CD4-positive, CD25-positive, alpha-beta regulatory T cell (primary cell): ENCODE data around the gene MAPT. TPM values are rescaled to one million over a fixed set of nuclear protein-coding genes. Genes with fewer than 3 reads are reported as not detected.

Source experiments
- ATAC-seq, 2 donors: fragments of 150-1000 bp; cut with Tn5 transposase; one replicate each; pipeline ENCODE4 v1.10.0; 2021; ENCODE audit warnings: low read depth in 2 of 2, moderate number of reproducible peaks in 2 of 2, moderate library complexity in 1 of 2
- DNase-seq, 3 donors: peaks; one replicate each; pipeline versions ENCODE4 v3.0.0 to v3.0.0-alpha.2; 2012 to 2022; ENCODE audit warnings: mixed read lengths in 1 of 3
- H3K27ac ChIP-seq: one replicate; pipeline ENCODE4 v1.7.0; 2013; ENCODE audit warnings: mild to moderate bottlenecking, low read length; ENCODE audit not compliant: insufficient read depth, poor library complexity, severe bottlenecking
- H3K27me3 ChIP-seq: one replicate; pipeline ENCODE4 v1.7.0; 2013; ENCODE audit warnings: low read length; ENCODE audit not compliant: control insufficient read depth, insufficient read depth
- H3K36me3 ChIP-seq: one replicate; pipeline ENCODE4 v1.7.0; 2013; ENCODE audit warnings: mild to moderate bottlenecking, low read length, moderate library complexity; ENCODE audit not compliant: control insufficient read depth, insufficient read depth
- H3K4me1 ChIP-seq: 2 replicates; pipeline ENCODE4 v1.7.0; 2013; ENCODE audit warnings: mild to moderate bottlenecking, low read length; ENCODE audit not compliant: insufficient read depth, control insufficient read depth, poor library complexity, severe bottlenecking
- H3K4me3 ChIP-seq: one replicate; pipeline ENCODE4 v1.7.0; 2013; ENCODE audit warnings: low read depth, mild to moderate bottlenecking, low read length, moderate library complexity
- H3K9me3 ChIP-seq, 2 experiments: 1 replicate in 1 of 2; 2 replicates in 1 of 2; pipeline ENCODE4 v1.7.0; 2013; ENCODE audit warnings: low read length in 2 of 2, mild to moderate bottlenecking in 1 of 2, moderate library complexity in 1 of 2; ENCODE audit not compliant: control insufficient read depth in 2 of 2
- H3K27ac Mint-ChIP-seq, 3 donors: one replicate each; pipeline ENCODE4 v1.8.0; 2020 to 2022; ENCODE audit warnings: mild to moderate bottlenecking in 3 of 3, mixed read lengths in 3 of 3, moderate library complexity in 2 of 3
- H3K27me3 Mint-ChIP-seq: one replicate; pipeline ENCODE4 v1.8.0; 2022; ENCODE audit warnings: mild to moderate bottlenecking, mixed read lengths
- H3K36me3 Mint-ChIP-seq: one replicate; pipeline ENCODE4 v1.8.0; 2020; ENCODE audit warnings: mixed read lengths
- H3K4me1 Mint-ChIP-seq, 4 donors: one replicate each; pipeline ENCODE4 v1.8.0; 2020 to 2022; ENCODE audit warnings: mixed read lengths in 4 of 4, mild to moderate bottlenecking in 1 of 4
- H3K4me3 Mint-ChIP-seq, 4 donors: one replicate each; pipeline ENCODE4 v1.8.0; 2020 to 2022; ENCODE audit warnings: mild to moderate bottlenecking in 4 of 4, mixed read lengths in 4 of 4, moderate library complexity in 3 of 4
- H3K9me3 Mint-ChIP-seq, 7 donors: one replicate each; pipeline ENCODE4 v1.8.0; 2020 to 2022; ENCODE audit warnings: mixed read lengths in 7 of 7, mild to moderate bottlenecking in 3 of 7, moderate library complexity in 2 of 7
- polyA plus RNA-seq, 4 donors: library from polyadenylated mRNA; unstranded; fragments of 300-500 nt; fragmentation: Illumina TruSeq; gene quantifications; one replicate each; pipeline ENCODE4 v1.2.3, GENCODE V29; 2021
- total RNA-seq: library from RNA; stranded (reverse); gene quantifications from one replicate; pipeline ENCODE4 v1.2.3, GENCODE V29; 2022

MAPT gene
- total and polyA plus RNA-seq, 5 donors from 2014 or later = 0.05 to 0.69 (median 0.16) TPM; not detected in 2

DNA sequence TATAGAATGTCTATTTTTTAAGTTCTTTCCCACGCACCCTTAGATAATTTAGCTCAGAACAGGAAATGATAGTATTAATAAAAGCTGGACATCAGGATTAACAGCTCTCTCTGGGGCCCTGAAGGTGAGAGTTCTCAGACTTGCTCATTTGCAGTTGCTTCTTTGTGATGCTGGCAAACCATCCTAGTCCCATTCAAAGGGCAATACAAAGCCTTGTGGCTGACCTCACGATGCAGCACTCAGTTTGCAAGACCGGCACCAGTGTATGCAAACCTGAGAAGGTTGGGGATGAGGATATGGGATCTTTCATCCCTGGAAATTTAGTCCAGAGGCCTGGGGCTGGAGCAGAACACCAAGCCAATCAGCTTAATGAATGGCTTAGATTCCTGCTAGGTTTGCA, 134.0 kb downstream of the MAPT start:
- H3K4me1 Mint-ChIP-seq = peaks cover 8 to 42% (median 19%) of the 10 kb centered on the region in 4 donors
- ATAC-seq (no peak), DNase-seq (no peak)
- H3K27me3 ChIP-seq = no peaks in the 10 kb centered on the region
- H3K27ac Mint-ChIP-seq = peak overlapping the region; percentile 51 to 87 (median 77)
- no peak overlapping the region for H3K4me3 ChIP-seq
- H3K9me3 ChIP-seq = no peaks in the 10 kb centered on the region
- H3K9me3 Mint-ChIP-seq = no peaks in the 10 kb centered on the region
- peaks cover 55% of the 10 kb centered on the region for H3K36me3 Mint-ChIP-seq
- peaks cover 56% of the 10 kb centered on the region for H3K36me3 ChIP-seq
- H3K4me3 Mint-ChIP-seq = no peak overlapping the region
- peak overlapping the region; percentile 16 for H3K27ac ChIP-seq
- H3K27me3 Mint-ChIP-seq = no peaks in the 10 kb centered on the region
- H3K4me1 ChIP-seq = no peaks in the 10 kb centered on the region

DNA sequence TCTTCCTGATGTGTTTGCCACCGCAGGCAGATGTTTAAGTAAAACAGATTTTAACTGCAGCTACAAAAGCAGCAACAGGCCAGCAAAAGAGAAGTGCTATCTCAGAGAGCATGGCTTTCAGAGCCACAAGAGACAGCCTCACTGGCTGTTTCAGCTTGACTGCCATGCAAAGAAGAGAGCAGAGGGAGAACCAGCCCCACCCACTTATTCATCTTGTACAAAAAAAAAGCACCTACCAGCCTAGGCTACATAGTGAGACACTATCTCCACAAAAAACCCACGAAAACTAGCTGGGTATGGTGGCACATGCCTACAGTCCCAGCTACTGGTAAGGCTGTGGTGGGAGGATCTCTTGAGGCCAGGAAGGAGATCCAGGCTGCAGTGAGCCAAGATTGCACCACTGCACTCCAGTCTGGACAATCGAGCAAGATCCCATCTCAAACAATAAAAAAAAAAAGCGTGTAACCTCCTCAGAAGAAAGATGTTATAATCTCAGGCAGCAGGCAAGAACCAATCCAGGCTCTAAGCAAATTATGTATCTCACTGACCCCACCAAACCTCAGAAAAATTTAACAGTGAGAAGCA, 134.7 kb downstream of the MAPT start:
- peak overlapping the region in 1 of 4 donors; percentile 66 for H3K4me3 Mint-ChIP-seq
- DNase-seq = peak in 1 of 3 donors; percentile 17
- no peaks in the 10 kb centered on the region for H3K27me3 ChIP-seq
- peaks cover 63% of the 10 kb centered on the region for H3K36me3 ChIP-seq
- no peak overlapping the region for H3K27ac ChIP-seq
- H3K4me1 ChIP-seq = no peaks in the 10 kb centered on the region
- H3K4me1 Mint-ChIP-seq = peaks cover 8 to 38% (median 19%) of the 10 kb centered on the region in 4 donors
- no peak for ATAC-seq
- H3K4me3 ChIP-seq = no peak overlapping the region
- no peaks in the 10 kb centered on the region for H3K9me3 Mint-ChIP-seq
- no peaks in the 10 kb centered on the region for H3K9me3 ChIP-seq
- H3K27ac Mint-ChIP-seq = peak overlapping the region; percentile 26 to 51 (median 47)
- H3K27me3 Mint-ChIP-seq = no peaks in the 10 kb centered on the region
- H3K36me3 Mint-ChIP-seq = peaks cover 60% of the 10 kb centered on the region

DNA sequence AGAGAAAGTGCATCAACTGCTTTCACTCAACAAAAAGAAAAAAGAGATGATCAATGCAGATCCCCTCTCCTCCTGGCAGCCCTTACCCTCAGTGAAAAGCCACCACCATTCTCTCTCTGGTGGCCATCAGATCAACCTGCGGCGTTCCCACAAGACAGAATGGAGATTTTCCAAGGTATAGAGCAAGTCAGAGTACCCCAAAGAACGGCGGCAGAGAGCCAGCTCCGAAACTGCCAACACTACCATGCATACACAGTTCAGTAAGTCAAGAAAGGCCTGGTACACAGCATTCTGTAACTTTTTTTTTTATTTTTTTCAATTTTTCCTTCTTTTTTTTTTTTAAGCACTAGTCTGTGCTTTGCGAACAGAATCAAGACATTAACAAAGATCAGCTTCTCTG, 135.3 kb downstream of the MAPT start:
- H3K4me1 Mint-ChIP-seq = peaks cover 8 to 38% (median 20%) of the 10 kb centered on the region in 4 donors
- H3K36me3 ChIP-seq = peaks cover 68% of the 10 kb centered on the region
- H3K27ac ChIP-seq = no peak overlapping the region
- H3K9me3 ChIP-seq = no peaks in the 10 kb centered on the region
- H3K4me3 Mint-ChIP-seq = no peak overlapping the region
- no peak overlapping the region for H3K4me3 ChIP-seq
- H3K9me3 Mint-ChIP-seq = no peaks in the 10 kb centered on the region
- no peaks in the 10 kb centered on the region for H3K27me3 ChIP-seq
- ATAC-seq (no peak), DNase-seq (no peak)
- H3K27ac Mint-ChIP-seq = peak overlapping the region; percentile 14 to 51 (median 47)
- peaks cover 65% of the 10 kb centered on the region for H3K36me3 Mint-ChIP-seq
- H3K4me1 ChIP-seq = no peaks in the 10 kb centered on the region
- H3K27me3 Mint-ChIP-seq = no peaks in the 10 kb centered on the region

DNA sequence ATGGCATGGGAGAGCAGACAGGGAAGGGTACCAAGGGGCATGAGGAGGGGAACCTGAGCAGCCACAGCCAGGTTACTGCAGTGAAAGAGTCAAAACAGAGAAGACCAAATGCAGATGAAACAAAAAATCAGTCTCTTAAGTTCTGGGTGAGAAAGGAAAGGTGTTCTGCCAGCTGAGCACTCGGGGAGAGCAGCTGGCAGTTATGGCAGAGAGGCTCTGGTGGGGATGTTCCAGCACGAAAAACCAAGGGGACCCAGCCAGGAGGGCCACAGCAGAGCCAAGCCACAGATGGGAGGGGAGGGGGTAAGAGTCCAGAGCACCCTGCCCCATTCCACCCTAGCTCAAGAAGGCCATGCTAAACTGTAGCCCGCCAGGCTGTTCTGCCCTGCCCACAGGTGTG, 136.4 kb downstream of the MAPT start:
- peaks cover 79% of the 10 kb centered on the region for H3K36me3 ChIP-seq
- H3K4me3 Mint-ChIP-seq = no peak overlapping the region
- peaks cover 65% of the 10 kb centered on the region for H3K36me3 Mint-ChIP-seq

DNA sequence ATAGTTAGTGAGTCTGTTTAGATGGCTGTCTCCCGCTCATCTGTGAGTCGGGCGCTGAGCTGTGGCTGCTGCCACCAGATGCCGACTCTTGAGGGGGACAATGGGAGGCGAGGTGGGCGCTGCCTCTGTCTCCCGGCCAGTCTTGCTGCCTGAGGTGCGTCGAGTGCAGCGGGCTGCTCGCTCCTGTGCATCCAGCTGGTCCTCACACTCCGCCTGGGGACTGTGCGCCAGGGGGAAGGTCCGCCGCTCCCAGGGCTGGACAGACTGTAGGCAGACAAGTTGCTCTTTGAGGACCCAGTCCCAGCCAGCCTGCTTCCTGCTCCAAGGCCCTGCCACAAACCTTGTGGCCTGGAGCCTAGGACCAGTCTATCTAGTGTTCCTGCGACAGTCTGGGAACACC, 137.1 kb downstream of the MAPT start:
- Mint-ChIP-seq H3K4me1 (peaks cover 8 to 40% (median 24%) of the 10 kb centered on the region in 4 donors), H3K27me3 (no peaks in the 10 kb centered on the region), H3K36me3 (peaks cover 67% of the 10 kb centered on the region), H3K4me3 (no peak overlapping the region), H3K9me3 (no peaks in the 10 kb centered on the region), H3K27ac (no peak overlapping the region)
- Histone ChIP-seq H3K27me3 (no peaks in the 10 kb centered on the region), H3K4me3 (no peak overlapping the region), H3K9me3 (no peaks in the 10 kb centered on the region), H3K27ac (no peak overlapping the region), H3K36me3 (peaks cover 86% of the 10 kb centered on the region), H3K4me1 (no peaks in the 10 kb centered on the region)
- ATAC-seq = no peak
- no peak for DNase-seq

More for the DNA sequence above, 136.4 kb downstream of the MAPT start:
- H3K27ac Mint-ChIP-seq = peak overlapping the region in 2 of 3 donors; percentile 15 to 79
- ATAC-seq (no peak), DNase-seq (no peak)
- H3K9me3 Mint-ChIP-seq = no peaks in the 10 kb centered on the region
- Histone ChIP-seq H3K27me3 (no peaks in the 10 kb centered on the region), H3K4me3 (no peak overlapping the region), H3K4me1 (no peaks in the 10 kb centered on the region), H3K27ac (no peak overlapping the region), H3K9me3 (no peaks in the 10 kb centered on the region)
- no peaks in the 10 kb centered on the region for H3K27me3 Mint-ChIP-seq
- peaks cover 8 to 40% (median 25%) of the 10 kb centered on the region in 4 donors for H3K4me1 Mint-ChIP-seq

DNA sequence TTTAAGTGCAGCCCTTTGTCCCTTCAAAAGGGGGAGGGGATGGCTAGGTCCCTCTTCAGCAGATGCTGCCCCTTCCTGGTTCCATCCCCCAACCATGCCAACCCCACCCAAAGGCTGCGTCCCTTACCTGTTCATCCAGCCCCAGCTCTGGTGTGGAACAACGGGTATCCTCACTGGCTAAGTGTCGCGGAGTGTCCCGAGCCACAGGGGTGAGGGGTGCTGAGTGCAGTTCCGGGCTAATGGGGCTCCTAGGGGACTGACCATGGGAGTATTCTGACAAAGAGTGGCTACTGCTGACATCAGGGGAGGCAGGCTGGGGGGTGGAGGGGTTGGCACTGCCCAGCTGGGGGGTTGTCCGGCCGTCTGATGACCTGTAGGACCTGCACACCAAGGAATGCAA, 137.6 kb downstream of the MAPT start:
- no peak for DNase-seq
- H3K4me1 ChIP-seq = no peaks in the 10 kb centered on the region
- no peak overlapping the region for H3K27ac ChIP-seq
- H3K9me3 ChIP-seq = no peaks in the 10 kb centered on the region
- H3K36me3 ChIP-seq = peaks cover 85% of the 10 kb centered on the region
- Mint-ChIP-seq H3K27ac (peak overlapping the region in 1 of 3 donors; percentile 36), H3K27me3 (no peaks in the 10 kb centered on the region), H3K4me3 (no peak overlapping the region), H3K36me3 (peaks cover 70% of the 10 kb centered on the region), H3K4me1 (peaks cover 8 to 40% (median 24%) of the 10 kb centered on the region in 4 donors), H3K9me3 (no peaks in the 10 kb centered on the region)
- no peak overlapping the region for H3K4me3 ChIP-seq
- H3K27me3 ChIP-seq = no peaks in the 10 kb centered on the region
- no peak for ATAC-seq

DNA sequence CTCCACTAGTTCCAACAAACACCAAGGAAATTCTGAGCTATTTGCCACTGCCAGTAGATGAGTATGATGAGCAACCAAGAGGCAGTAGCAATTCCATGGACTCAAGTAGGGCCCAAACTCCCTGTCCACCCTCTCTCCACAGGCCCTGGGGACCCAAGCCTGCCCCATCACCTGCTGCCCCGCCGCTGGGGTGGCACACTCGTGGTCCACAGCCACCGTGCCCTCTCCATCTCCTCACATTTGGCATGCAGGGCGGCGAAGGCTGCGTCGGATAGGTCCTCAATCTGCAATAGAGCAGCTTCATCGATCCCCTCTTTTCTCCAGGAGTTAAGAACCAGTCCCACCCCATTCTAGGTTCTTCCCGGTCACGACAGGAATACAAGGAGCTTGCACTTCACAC, 138.6 kb downstream of the MAPT start:
- H3K27ac ChIP-seq = no peak overlapping the region
- DNase-seq (no peak), ATAC-seq (no peak)
- no peaks in the 10 kb centered on the region for H3K9me3 Mint-ChIP-seq
- no peak overlapping the region for H3K4me3 Mint-ChIP-seq
- H3K36me3 ChIP-seq = peaks cover 88% of the 10 kb centered on the region
- H3K27me3 Mint-ChIP-seq = no peaks in the 10 kb centered on the region
- no peaks in the 10 kb centered on the region for H3K27me3 ChIP-seq
- no peaks in the 10 kb centered on the region for H3K9me3 ChIP-seq
- H3K4me3 ChIP-seq = no peak overlapping the region
- H3K27ac Mint-ChIP-seq = peak overlapping the region in 1 of 3 donors; percentile 69
- no peaks in the 10 kb centered on the region for H3K4me1 ChIP-seq
- H3K36me3 Mint-ChIP-seq = peaks cover 67% of the 10 kb centered on the region
- peaks cover 9 to 31% (median 19%) of the 10 kb centered on the region in 4 donors for H3K4me1 Mint-ChIP-seq

DNA sequence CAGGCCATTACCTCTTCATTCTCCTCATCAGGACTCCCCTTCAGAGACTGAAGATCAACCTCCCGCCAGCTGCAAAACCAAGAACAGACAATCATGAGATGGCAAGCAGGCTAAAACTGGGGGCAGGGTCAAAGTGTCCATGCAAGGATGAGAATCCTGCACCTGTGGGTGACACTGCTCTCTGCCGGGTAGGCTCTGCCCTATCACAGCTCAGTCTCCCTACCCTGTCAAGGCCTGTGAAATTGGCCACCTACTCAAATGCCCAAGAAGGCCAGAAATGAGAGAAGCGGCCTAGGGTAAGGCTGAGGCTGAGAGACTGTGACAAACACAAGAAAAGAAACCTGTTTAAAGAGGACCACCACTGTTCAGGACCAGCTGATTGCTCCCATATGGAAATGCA, 139.0 kb downstream of the MAPT start:
- H3K27ac Mint-ChIP-seq = peak overlapping the region in 2 of 3 donors; percentile 36 to 69
- no peak for DNase-seq
- no peaks in the 10 kb centered on the region for H3K4me1 ChIP-seq
- peaks cover 67% of the 10 kb centered on the region for H3K36me3 Mint-ChIP-seq
- no peaks in the 10 kb centered on the region for H3K9me3 ChIP-seq
- no peak overlapping the region for H3K4me3 ChIP-seq
- no peak for ATAC-seq
- H3K27me3 ChIP-seq = no peaks in the 10 kb centered on the region
- H3K4me3 Mint-ChIP-seq = no peak overlapping the region
- no peak overlapping the region for H3K27ac ChIP-seq
- H3K9me3 Mint-ChIP-seq = no peaks in the 10 kb centered on the region
- no peaks in the 10 kb centered on the region for H3K27me3 Mint-ChIP-seq
- H3K36me3 ChIP-seq = peaks cover 90% of the 10 kb centered on the region
- peaks cover 14 to 31% (median 17%) of the 10 kb centered on the region in 4 donors for H3K4me1 Mint-ChIP-seq
